ENCODE measurements around the gene OR6C6.

DNA sequence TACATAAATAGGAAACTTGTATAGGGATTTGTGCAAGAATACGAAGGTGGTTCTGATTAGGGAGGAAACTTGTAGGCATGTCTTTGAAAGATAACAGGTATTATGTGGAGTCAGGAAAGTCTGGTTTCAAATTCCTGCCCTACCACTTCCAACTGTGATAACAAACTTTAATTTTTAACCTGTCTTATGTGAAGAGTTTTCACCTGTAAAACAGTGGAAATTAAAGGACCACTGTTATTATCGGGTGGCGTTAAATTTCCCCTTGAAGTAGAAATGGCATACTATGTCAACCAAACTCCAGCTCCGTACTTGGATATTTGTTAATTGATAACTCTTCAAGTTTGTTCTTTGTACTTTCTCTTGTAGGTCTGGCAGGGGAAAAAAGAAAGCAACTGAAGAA, 23.8 kb upstream of the OR6C6 start:
- TF ChIP-seq, protein P1, sequence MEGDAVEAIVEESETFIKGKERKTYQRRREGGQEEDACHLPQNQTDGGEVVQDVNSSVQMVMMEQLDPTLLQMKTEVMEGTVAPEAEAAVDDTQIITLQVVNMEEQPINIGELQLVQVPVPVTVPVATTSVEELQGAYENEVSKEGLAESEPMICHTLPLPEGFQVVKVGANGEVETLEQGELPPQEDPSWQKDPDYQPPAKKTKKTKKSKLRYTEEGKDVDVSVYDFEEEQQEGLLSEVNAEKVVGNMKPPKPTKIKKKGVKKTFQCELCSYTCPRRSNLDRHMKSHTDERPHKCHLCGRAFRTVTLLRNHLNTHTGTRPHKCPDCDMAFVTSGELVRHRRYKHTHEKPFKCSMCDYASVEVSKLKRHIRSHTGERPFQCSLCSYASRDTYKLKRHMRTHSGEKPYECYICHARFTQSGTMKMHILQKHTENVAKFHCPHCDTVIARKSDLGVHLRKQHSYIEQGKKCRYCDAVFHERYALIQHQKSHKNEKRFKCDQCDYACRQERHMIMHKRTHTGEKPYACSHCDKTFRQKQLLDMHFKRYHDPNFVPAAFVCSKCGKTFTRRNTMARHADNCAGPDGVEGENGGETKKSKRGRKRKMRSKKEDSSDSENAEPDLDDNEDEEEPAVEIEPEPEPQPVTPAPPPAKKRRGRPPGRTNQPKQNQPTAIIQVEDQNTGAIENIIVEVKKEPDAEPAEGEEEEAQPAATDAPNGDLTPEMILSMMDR (optimal IDR thresholded peaks at IDR 0.05 in 1 of 3, IDR thresholded peaks at IDR 0.05 in 1 of 3, conservative IDR thresholded peaks at IDR 0.05 in 1 of 3; ENCODE audit: extremely low read depth in 1 of 3, insufficient read depth in 2 of 3, low read length in 3 of 3), result no peak
- no peak for TF ChIP-seq EZH2 (IDR thresholded peaks at IDR 0.05; ENCODE audit: low read length)
